ENCODE results near the gene UNC45B.
"Not testable (repeated sequence)": the region's sequence is repeated elsewhere in the genome, so short reads cannot be mapped to it uniquely, and the experiment has no call there.

The UNC45B gene

DNA sequence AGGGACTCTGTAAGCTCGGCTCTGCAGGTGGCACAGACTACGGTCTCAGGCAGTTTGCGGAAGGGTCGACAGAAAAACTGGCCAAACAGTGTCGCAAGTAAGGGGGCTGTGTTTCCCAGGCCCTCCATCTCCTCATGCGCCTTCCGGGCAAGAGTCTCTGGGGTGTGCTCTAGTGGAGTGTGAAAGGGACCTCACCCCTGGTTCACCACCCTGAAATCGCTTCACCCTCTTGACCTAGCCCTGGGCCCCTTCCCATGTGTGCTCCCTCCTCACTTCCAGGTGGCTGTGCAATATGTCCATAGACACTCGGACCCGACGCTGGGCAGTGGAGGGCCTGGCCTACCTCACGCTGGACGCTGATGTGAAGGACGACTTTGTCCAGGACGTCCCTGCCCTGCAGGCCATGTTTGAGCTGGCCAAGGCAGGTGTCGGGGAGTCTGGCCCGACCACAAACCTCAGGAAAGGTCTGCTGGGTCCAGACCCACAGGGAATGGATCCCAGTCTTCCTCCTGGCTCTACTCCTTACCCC is 22.3 kb downstream of the UNC45B start:
- no peak overlapping the region for H3K4me3 Mint-ChIP-seq
- no peaks in the 10 kb centered on the region for H3K27me3 Mint-ChIP-seq (ENCODE audit: low read depth)
- no peaks in the 10 kb centered on the region for H3K36me3 Mint-ChIP-seq (ENCODE audit: low read depth)
- TF ChIP-seq, protein P1, sequence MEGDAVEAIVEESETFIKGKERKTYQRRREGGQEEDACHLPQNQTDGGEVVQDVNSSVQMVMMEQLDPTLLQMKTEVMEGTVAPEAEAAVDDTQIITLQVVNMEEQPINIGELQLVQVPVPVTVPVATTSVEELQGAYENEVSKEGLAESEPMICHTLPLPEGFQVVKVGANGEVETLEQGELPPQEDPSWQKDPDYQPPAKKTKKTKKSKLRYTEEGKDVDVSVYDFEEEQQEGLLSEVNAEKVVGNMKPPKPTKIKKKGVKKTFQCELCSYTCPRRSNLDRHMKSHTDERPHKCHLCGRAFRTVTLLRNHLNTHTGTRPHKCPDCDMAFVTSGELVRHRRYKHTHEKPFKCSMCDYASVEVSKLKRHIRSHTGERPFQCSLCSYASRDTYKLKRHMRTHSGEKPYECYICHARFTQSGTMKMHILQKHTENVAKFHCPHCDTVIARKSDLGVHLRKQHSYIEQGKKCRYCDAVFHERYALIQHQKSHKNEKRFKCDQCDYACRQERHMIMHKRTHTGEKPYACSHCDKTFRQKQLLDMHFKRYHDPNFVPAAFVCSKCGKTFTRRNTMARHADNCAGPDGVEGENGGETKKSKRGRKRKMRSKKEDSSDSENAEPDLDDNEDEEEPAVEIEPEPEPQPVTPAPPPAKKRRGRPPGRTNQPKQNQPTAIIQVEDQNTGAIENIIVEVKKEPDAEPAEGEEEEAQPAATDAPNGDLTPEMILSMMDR (IDR thresholded peaks at IDR 0.05; ENCODE audit: unreplicated experiment in 3 of 3): no peak
- H3K9me3 Mint-ChIP-seq: no peaks in the 10 kb centered on the region
- H3K27ac Mint-ChIP-seq: no peak overlapping the region
- H3K4me1 Mint-ChIP-seq: no peaks in the 10 kb centered on the region

DNA sequence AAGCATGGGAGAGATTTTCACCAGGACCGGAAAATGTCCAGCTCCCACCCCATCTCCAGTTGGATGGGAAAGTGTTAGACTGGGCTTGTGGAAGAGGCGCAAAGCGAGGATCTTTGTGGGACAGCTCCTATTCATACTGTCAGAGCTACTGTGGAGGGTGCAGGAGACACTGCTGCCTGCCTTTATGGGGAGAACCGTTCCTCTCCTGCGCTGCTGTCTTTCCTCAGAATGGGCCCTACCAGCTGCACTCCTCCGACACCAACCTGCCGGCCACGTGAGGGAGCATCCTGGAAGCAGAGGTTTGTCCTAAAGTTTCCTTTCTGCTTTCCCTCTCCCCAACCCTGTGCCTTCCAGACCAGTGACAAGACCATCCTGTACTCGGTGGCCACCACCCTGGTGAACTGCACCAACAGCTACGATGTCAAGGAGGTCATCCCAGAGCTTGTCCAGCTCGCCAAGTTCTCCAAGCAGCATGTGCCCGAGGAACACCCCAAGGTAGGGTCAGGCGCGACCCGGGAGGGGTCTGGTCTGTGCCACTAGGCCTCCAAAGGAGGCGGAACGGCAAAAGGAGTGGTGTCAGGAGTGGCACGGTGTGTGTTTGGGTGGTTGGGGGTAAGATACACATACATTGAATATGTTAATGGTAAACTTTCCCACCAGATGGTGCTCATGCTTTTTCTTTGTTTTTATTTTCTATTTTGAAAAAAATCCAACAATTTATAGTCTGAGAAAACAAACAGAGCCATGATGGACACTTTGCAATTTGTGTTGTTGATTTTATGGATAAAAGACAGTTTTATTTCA is 23.6 kb downstream of the UNC45B start:
- H3K36me3 Mint-ChIP-seq (ENCODE audit: low read depth): no peaks in the 10 kb centered on the region

DNA sequence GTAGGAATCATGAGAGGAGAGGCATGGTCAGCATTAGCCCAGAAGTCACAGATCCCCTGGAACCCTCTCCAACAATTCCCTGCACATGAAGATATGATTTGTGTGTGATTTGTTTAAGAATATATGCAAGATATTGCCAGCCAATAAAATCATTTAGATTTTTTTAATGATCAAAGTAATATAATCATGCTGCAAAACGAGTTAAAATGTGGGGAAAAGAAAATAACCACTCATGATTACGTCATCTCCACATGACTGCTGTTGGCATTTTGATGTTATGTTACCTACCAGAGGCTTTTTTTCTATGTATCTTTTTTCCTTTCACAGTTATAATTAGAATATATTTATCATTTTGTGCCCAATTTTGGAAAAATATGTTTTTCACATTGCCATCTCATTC is 24.2 kb downstream of the UNC45B start:
- H3K4me3 Mint-ChIP-seq: no peak overlapping the region
- H3K36me3 Mint-ChIP-seq (ENCODE audit: low read depth): no peaks in the 10 kb centered on the region
- TF ChIP-seq, protein P1 (IDR thresholded peaks at IDR 0.05; ENCODE audit: unreplicated experiment in 3 of 3): no peak
- no peaks in the 10 kb centered on the region for H3K27me3 Mint-ChIP-seq (ENCODE audit: low read depth)
- H3K9me3 Mint-ChIP-seq: no peaks in the 10 kb centered on the region
- no peaks in the 10 kb centered on the region for H3K4me1 Mint-ChIP-seq
- no peak overlapping the region for H3K27ac Mint-ChIP-seq

More for the DNA sequence above, 23.6 kb downstream of the UNC45B start:
- Mint-ChIP-seq H3K4me1 (no peaks in the 10 kb centered on the region), H3K27me3 (ENCODE audit: low read depth) (no peaks in the 10 kb centered on the region), H3K9me3 (no peaks in the 10 kb centered on the region), H3K4me3 (no peak overlapping the region), H3K27ac (no peak overlapping the region)
- TF ChIP-seq, protein P1 (IDR thresholded peaks at IDR 0.05; ENCODE audit: unreplicated experiment in 3 of 3): peak in 1 of 3 experiments; percentile 7

DNA sequence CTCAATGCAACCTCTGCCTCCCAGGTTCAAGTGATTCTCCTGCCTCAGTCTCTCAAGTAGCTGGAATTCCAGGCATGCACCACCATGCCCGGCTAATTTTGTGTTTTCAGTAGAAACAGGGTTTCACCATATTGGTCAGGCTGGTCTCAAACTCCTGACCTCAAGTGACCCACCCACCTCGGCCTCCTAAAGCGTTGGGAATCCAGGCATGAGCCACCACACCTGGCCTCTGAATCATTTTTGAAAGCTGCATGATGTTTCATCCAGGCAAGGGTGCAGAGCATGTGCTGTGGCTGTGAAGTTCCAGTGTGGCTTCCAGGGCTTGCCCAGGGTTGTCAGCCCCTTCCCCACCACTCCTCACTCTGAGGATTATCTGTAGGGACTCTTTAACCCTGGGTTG is 24.7 kb downstream of the UNC45B start:
- H3K4me1 Mint-ChIP-seq; H3K4me3 Mint-ChIP-seq; H3K27me3 Mint-ChIP-seq (ENCODE audit: low read depth); H3K9me3 Mint-ChIP-seq; H3K36me3 Mint-ChIP-seq (ENCODE audit: low read depth); H3K27ac Mint-ChIP-seq: not testable (repeated sequence)

DNA sequence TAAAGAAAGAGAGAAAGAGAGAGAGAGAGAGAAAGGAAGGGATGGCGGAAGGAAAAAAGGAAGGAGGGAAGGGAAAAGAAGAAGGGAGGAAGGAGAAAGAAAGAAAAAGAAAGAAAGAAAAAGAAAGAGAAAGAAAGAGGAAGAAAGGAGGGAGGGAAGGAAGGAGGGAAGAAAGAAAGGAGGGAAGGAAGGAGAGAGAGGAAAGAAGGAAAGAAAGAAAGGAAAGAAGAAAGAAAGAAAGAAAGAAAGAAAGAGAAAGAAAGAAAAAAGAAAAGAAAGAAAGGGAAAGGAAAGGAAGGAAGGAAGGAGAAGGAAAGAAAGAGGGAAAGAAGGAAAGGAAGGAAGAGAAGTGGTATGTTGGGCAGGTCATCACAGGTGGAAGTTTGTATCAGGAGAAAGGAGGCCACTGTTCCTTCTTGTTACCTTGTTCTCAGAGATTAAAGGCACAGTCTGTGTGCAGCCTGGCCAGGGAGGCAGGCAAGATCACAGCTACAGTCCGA is 27.3 kb downstream of the UNC45B start:
- Mint-ChIP-seq H3K4me3 (no peak overlapping the region), H3K9me3 (no peaks in the 10 kb centered on the region), H3K27me3 (ENCODE audit: low read depth) (no peaks in the 10 kb centered on the region), H3K36me3 (ENCODE audit: low read depth) (no peaks in the 10 kb centered on the region), H3K27ac (no peak overlapping the region), H3K4me1 (no peaks in the 10 kb centered on the region)
- TF ChIP-seq, protein P1 (IDR thresholded peaks at IDR 0.05; ENCODE audit: unreplicated experiment in 3 of 3): no peak

DNA sequence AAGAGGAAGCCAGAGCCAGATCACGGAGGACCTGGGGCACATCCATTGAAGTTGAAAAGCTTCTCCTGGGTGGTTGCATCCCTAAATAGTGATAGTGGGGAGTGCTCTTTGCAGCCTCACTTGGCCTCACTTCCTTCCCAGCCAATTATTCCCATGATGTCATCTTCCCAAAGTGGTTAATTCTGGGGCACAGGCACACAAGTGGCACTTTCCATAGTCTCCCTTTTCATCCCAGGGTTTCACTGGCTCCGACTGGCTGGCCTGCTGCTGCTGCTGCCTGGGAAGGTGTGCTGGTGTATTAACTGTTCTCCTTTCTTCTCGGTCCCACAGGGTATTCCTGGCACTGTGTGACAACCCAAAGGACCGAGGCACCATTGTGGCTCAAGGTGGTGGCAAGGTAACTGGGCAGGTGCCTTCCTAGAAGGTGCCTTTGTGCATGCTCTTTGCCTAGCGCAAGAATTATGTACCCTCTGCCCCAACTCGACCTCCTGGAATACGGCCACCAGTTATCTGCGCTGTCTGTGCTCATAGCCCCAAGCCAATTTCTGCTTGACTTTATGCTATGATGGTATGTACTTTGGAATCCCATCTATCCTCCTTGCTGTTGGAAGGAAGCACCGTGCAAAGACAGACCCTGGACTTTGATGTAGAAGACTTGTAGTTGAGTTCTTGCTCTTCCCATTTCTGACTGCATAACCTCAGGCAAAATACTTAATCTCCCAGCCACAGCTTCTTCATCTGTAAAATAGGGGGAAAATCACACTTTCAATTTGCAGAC is 28.2 kb downstream of the UNC45B start:
- Mint-ChIP-seq H3K36me3 (ENCODE audit: low read depth) (no peaks in the 10 kb centered on the region), H3K4me1 (no peaks in the 10 kb centered on the region), H3K27ac (no peak overlapping the region), H3K9me3 (no peaks in the 10 kb centered on the region), H3K4me3 (no peak overlapping the region), H3K27me3 (ENCODE audit: low read depth) (no peaks in the 10 kb centered on the region)
- TF ChIP-seq, protein P1 (IDR thresholded peaks at IDR 0.05; ENCODE audit: unreplicated experiment in 3 of 3): no peak
